ENCODE results near the gene TBX2.

TBX2 gene

GRCh38 chr17:61408151-61409041, 8.8 kb downstream of the TBX2 start:
- DNase-seq (ENCODE audit: low read depth), result no peak
- H3K4me3 ChIP-seq (ENCODE audit: control insufficient read depth, low read depth, low read length), result peak overlapping the region; percentile 0
- TF ChIP-seq CTCF (conservative IDR thresholded peaks at IDR 0.05; ENCODE audit: control insufficient read depth, insufficient read depth, low read depth, low read length), result no peak

GRCh38 chr17:61409301-61410112, 9.9 kb downstream of the TBX2 start:
- no peak for TF ChIP-seq CTCF (conservative IDR thresholded peaks at IDR 0.05; ENCODE audit: control insufficient read depth, insufficient read depth, low read depth, low read length)
- peak overlapping the region; percentile 29 for H3K4me3 ChIP-seq (ENCODE audit: control insufficient read depth, low read depth, low read length)
- DNase-seq (ENCODE audit: low read depth), result peak; percentile 72

GRCh38 chr17:61410141-61411010, 10.7 kb downstream of the TBX2 start:
- DNase-seq (ENCODE audit: low read depth), result peak; percentile 84
- peak overlapping the region; percentile 30 for H3K4me3 ChIP-seq (ENCODE audit: control insufficient read depth, low read depth, low read length)
- peak; percentile 32 for TF ChIP-seq CTCF (conservative IDR thresholded peaks at IDR 0.05; ENCODE audit: control insufficient read depth, insufficient read depth, low read depth, low read length)

- H3K4me3 ChIP-seq (ENCODE audit: control insufficient read depth, low read depth, low read length), result peak overlapping the region; percentile 56
- DNase-seq (ENCODE audit: low read depth), result no peak
- TF ChIP-seq CTCF (conservative IDR thresholded peaks at IDR 0.05; ENCODE audit: control insufficient read depth, insufficient read depth, low read depth, low read length), result no peak
Observed at GRCh38 chr17:61411011-61411260, 11.3 kb downstream of the TBX2 start.

- TF ChIP-seq CTCF (conservative IDR thresholded peaks at IDR 0.05; ENCODE audit: control insufficient read depth, insufficient read depth, low read depth, low read length), result peak; percentile 21
- H3K4me3 ChIP-seq (ENCODE audit: control insufficient read depth, low read depth, low read length), result peak overlapping the region; percentile 56
- peak; percentile 76 for DNase-seq (ENCODE audit: low read depth)
Observed at GRCh38 chr17:61411261-61412142, 11.9 kb downstream of the TBX2 start.
